Esophagus muscularis mucosa (tissue), 4 donors: ENCODE results near the gene SLC25A44.
A peak's percentile ranks its signal among the peaks of the same experiment; 100 is the strongest.

ENCODE experiments used
- EP300 ChIP-seq: sonication (generic); formaldehyde crosslinking; IDR thresholded peaks from one replicate; pipeline ENCODE4 v1.6.1; 2017; ENCODE audit warnings: antibody characterized with exemption
- POLR2A ChIP-seq: fragments of 450-650 bp; IDR thresholded peaks from one replicate; pipeline ENCODE4 v1.6.1; 2017; ENCODE audit warnings: antibody characterized with exemption, moderate library complexity, mild to moderate bottlenecking, low read depth
- POLR2AphosphoS5 ChIP-seq, 2 donors: sonication (generic); formaldehyde crosslinking; IDR thresholded peaks; one replicate each; pipeline ENCODE4 v1.6.1; 2017; ENCODE audit warnings: antibody characterized with exemption in 2 of 2
- TF ChIP-seq, protein P1 (sequence below), 3 experiments: fragments of 200-600 bp in 2 of 3; fragments of 450-650 bp in 1 of 3; sonication (generic) in 2 of 3; IDR thresholded peaks; one replicate each; pipeline ENCODE4 v1.5.1; 2017 to 2019; ENCODE audit warnings: antibody characterized with exemption in 3 of 3, mild to moderate bottlenecking in 2 of 3, moderate library complexity in 1 of 3

DNA sequence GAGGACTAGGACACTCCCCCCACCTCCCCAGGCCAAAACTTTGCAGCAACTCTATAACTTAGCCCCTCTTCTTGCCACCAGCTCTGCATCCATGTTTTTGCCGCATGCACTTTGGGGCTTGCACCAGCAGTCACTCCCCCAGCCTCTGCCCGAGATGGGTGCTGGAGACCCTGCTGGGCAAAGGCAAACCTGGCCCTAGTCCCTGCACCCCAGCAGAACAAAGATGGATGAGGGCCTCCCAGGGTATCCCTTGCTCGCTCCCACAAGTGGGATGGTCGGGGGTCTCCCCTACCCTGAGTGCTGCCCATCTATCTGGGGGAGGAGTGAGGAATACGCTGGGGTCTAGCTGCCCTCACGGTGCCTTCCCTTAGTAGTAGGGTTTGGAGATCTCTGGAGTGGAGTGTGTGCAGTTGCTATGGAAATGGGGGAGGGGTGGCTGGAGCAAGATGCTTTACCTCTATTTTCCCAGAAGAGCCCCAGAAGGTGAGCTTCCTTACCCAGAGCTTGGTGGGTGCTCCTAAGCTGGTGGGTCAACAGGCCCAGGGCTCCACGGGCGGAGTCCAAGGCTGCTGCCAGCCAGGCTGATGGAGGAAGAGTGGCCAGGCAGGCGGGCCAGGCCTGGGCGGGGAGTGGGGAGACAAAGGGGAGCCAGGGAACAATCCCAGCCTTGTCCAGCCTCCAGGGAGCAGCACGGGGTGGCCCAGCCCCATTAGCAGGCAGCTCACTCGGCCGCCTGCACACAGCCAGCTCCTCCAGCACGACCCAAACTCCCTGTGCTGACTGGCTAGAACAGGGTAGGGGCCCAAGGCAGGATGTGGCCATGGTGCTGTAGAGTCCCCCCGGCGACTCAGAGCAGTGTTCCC, 53.8 kb downstream of the SLC25A44 start, which contains the start of gene PAQR6:
- TF ChIP-seq, protein P1, sequence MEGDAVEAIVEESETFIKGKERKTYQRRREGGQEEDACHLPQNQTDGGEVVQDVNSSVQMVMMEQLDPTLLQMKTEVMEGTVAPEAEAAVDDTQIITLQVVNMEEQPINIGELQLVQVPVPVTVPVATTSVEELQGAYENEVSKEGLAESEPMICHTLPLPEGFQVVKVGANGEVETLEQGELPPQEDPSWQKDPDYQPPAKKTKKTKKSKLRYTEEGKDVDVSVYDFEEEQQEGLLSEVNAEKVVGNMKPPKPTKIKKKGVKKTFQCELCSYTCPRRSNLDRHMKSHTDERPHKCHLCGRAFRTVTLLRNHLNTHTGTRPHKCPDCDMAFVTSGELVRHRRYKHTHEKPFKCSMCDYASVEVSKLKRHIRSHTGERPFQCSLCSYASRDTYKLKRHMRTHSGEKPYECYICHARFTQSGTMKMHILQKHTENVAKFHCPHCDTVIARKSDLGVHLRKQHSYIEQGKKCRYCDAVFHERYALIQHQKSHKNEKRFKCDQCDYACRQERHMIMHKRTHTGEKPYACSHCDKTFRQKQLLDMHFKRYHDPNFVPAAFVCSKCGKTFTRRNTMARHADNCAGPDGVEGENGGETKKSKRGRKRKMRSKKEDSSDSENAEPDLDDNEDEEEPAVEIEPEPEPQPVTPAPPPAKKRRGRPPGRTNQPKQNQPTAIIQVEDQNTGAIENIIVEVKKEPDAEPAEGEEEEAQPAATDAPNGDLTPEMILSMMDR (IDR thresholded peaks at IDR 0.05) = no peak
- TF ChIP-seq POLR2A (no peak), POLR2AphosphoS5 (IDR thresholded peaks at IDR 0.05) (peak in 1 of 2 donors; percentile 34), EP300 (no peak)
